K562 (cell line): ENCODE results near the gene RTN4. TPM values are rescaled to one million over a fixed set of nuclear protein-coding genes. Genes with fewer than 3 reads are reported as not detected.

Experiments used
- CEBPB ChIP-seq: fragments of 450-650 bp; IDR thresholded peaks from 2 replicates; pipeline ENCODE4 v1.6.1; 2016; ENCODE audit warnings: missing genetic modification characterization, missing compliant biosample characterization
- E2F8 ChIP-seq: fragments of 450-650 bp; IDR thresholded peaks from 2 replicates; pipeline ENCODE4 v1.7.1; 2018; ENCODE audit warnings: mild to moderate bottlenecking, low read depth; ENCODE audit not compliant: partially characterized antibody
- JUND ChIP-seq, 2 experiments: IDR thresholded peaks; 2 replicates in 1 of 2; 3 replicates in 1 of 2; pipeline ENCODE4 v1.6.1; 2011; ENCODE audit warnings: borderline replicate concordance in 2 of 2, low read depth in 2 of 2, low read length in 2 of 2, improper control_type of control experiment in 1 of 2, missing biosample characterization in 1 of 2, missing genetic modification characterization in 1 of 2, missing genetic modification reagents in 1 of 2
- KAT7 ChIP-seq: sonication (generic); formaldehyde crosslinking; IDR thresholded peaks from 2 replicates; pipeline ENCODE4 v1.8.0; 2022; ENCODE audit warnings: missing genetic modification reagents, mild to moderate bottlenecking, borderline replicate concordance
- KLF6 ChIP-seq: fragments of 250-450 bp; sonication (Bioruptor Pico); IDR thresholded peaks from 2 replicates; pipeline ENCODE4 v1.4.0; 2020; ENCODE audit warnings: mild to moderate bottlenecking, moderate library complexity, borderline replicate concordance
- NKRF ChIP-seq: fragments of 450-650 bp; IDR thresholded peaks from 2 replicates; pipeline ENCODE4 v1.6.1; 2016; ENCODE audit warnings: borderline replicate concordance
- SAP30 ChIP-seq: fragments of 200-600 bp; sonication (generic); IDR thresholded peaks from 2 replicates; pipeline ENCODE4 v1.6.1; 2012; ENCODE audit warnings: borderline replicate concordance, low read depth, mild to moderate bottlenecking, moderate library complexity, low read length, control low read depth, inconsistent platforms; ENCODE audit not compliant: insufficient read depth, poor library complexity, severe bottlenecking
- TSHZ1 ChIP-seq: fragments of 250-450 bp; sonication (Bioruptor Pico); IDR thresholded peaks from 2 replicates; pipeline ENCODE4 v1.4.0; 2020; ENCODE audit warnings: mild to moderate bottlenecking, moderate library complexity
- ZFP91 ChIP-seq: sonication (generic); formaldehyde crosslinking; IDR thresholded peaks from 2 replicates; pipeline ENCODE4 v1.8.0; 2022; ENCODE audit warnings: mild to moderate bottlenecking, missing genetic modification reagents
- ZKSCAN1 ChIP-seq: fragments of 150-350 bp; IDR thresholded peaks from 2 replicates; pipeline ENCODE4 v1.6.1; 2016; ENCODE audit warnings: low read depth, low read length
- ZNF395 ChIP-seq: fragments of 200-800 bp; sonication (Bioruptor generic); IDR thresholded peaks from 2 replicates; pipeline ENCODE4 v1.6.1; 2017; ENCODE audit warnings: missing genetic modification characterization, missing compliant biosample characterization
- ZNF551 ChIP-seq: fragments of 250-450 bp; sonication (Bioruptor Pico); IDR thresholded peaks from 2 replicates; pipeline ENCODE4 v1.5.0; 2021; ENCODE audit warnings: mild to moderate bottlenecking, moderate library complexity
- polyA plus RNA-seq, 8 experiments: library from polyadenylated mRNA; depleted of rRNA in 4 of 8; stranded (reverse) in 5 of 8; unstranded in 3 of 8; fragments of >200 nt; fragmentation: Nextera tagmentation in 2 of 8; fragmentation: Illumina TruSeq in 1 of 8; extraction: Ambion mirVana in 2 of 8; extraction: Trizol in 1 of 8; gene quantifications; 2 replicates each; pipeline versions ENCODE4 v1.2.1 to v1.2.3, GENCODE V29; 2011 to 2014; ENCODE audit warnings: inconsistent platforms in 1 of 8, missing spikeins in 1 of 8
- total RNA-seq, 7 experiments: library from RNA; depleted of rRNA in 6 of 7; stranded (reverse); fragments of >200 nt in 6 of 7; fragmentation: Illumina TruSeq in 2 of 7; extraction: Trizol in 2 of 7; gene quantifications; 2 replicates each; pipeline versions ENCODE4 v1.2.1 to v1.2.3, GENCODE V29; 2011 to 2021; ENCODE audit warnings: low replicate concordance in 1 of 7

Gene RTN4
- total and polyA plus RNA-seq, 9 of the 15 experiments (the other 6 are each of a cell fraction or from before 2014, with no cell fraction given) = 73.0 to 248 (median 116) TPM

- TF ChIP-seq TSHZ1 (CRISPR knock-in tag) = no peak
- TF ChIP-seq ZKSCAN1 = no peak
- TF ChIP-seq SAP30 = peak; percentile 16
- TF ChIP-seq KAT7 (CRISPR knock-in tag) = peak; percentile 79; the same call in 1 of the 2 replicates
- TF ChIP-seq E2F8 = no peak
- TF ChIP-seq JUND (IDR thresholded peaks at IDR 0.05; ENCODE audit: borderline replicate concordance, low read depth, low read length) = no peak
- TF ChIP-seq JUND (tag; IDR thresholded peaks at IDR 0.05; ENCODE audit: borderline replicate concordance, low read depth, low read length) = no peak
- no peak for TF ChIP-seq ZFP91 (CRISPR knock-in tag)
- TF ChIP-seq ZNF551 (CRISPR knock-in tag) = no peak
- TF ChIP-seq CEBPB (tag) = peak; percentile 76
- TF ChIP-seq KLF6 (CRISPR knock-in tag) = no peak
- TF ChIP-seq NKRF = peak; percentile 32; the same call in 1 of the 2 replicates
- 0 out of 2 replicates have a peak, but pooled peaks have one; percentile 49 for TF ChIP-seq ZNF395 (CRISPR knock-in tag)
Observed at GRCh38 chr2:55047677-55048299, 2.5 kb downstream of the RTN4 start (continued).
